Hematopoietic multipotent progenitor cell treated with erythropoietin and hydrocortisone succinate and interleukin-3 and kit ligand, for 8 days (in vitro differentiated cells): ENCODE measurements around the gene REXO1.

Experiments used
- DNase-seq: peaks from one replicate; pipeline ENCODE4 v3.0.0-alpha.2; 2015

The REXO1 gene

DNA sequence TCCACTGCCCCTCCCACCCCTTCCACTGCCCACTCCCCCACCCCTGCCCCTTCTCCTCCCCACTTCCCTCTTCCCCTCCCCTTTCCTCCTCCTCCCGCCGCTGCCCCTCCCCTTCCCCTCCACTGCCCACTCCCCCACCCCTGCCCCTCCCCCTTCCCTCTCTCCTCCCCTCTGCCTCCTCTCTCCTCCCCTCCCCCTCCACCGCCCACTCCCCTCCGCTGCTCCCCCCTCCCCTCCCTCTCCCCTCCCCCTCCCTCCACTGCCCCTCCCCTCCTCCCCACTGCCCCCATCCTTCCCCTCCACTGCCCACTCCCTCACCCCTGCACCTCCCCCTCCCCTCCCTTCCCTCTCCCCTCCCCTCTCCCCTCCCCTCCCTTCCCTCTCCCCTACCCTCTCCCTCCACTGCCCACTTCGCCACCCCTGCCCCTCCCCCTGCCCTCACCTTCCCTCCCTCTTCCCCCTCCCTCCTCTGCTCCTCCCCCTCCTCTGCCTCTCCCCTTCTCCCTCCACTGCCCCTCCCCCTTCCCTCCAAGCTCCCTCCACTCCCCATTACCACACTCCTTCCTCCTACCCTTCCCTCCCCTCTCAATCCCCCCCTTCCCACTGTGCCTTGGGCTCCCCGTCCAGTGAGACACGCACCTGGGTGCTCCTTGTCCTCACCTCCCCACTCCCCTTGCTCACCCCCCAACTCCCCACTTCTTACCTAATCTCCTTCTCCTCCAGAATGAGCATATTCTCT is 58.1 kb downstream of the REXO1 start:
- DNase-seq = no peak

DNA sequence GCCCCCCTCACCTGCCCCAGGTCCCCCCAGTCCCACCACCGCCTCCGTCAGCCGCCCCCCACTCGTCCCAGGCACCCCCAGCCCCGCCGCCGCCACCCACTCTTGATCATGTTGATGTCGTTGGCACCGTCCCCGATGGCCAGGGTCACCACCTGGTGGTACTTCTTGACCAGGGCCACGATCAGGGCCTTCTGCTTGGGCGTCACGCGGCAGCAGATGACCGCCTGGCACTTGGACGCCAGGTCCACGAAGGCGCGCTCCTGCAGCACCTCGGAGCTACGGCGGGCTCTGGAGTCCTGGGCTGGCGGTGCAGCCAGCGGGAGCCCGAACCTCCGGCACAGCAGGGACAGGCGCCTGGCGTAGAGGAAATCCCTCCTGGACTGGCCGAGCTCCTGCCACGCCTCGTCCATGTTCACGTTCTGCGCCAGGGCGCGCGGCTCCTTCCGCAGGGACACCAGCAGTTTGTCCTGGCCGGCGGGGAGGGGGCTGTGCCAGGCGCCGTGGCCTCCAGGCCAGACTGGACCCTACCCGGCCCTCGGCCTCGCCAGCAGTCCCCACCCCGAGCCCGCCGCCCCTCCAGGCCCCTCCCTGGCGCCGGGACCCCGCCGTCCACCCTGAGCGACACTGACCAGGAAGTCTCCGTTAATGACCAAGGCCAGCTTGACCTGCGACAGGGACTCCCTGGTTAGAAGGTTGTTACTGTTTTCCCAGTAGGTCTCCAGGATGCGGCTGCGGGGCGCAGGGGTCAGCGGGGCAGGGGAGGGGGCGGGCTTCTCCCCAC is 58.8 kb downstream of the REXO1 start:
- DNase-seq = no peak

DNA sequence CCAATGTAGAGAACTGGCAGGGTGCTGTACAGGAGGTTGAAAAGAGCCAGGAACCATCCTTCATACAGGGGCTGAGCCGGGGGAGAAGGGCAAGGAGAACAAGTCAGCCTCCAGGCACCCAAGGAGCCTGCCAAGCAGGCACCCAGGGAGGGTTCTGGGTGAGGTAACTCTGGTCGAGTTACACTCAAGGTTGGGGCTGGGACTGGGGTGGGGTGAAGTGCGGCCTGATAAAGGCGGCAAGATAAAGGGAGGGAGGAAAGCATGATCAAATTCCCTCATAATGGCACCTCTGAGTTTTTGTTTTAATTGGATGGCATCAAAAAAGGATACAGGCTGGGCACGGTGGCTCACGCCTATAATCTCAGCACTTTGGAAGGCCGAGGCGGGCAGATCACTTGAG is 61.2 kb downstream of the REXO1 start:
- DNase-seq = peak; percentile 15

DNA sequence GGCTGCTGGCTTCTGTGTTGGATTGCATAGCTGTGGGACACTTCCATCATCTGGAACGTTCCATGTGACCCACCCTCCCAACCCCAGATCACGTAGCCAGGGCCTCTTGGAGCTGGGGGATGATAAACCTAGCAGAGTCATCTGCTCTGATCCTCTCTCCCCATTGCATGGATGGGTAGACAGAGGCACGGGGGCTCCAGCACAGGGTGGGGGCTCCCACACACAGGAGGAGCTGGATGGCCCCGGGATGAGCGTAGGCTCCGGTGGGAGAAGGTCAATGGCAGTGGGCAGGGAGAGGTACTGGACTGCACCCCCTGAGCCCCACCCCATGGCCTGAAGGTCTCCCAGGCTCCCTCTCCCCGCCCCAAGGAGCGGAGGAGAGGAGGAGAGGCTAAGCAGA is 61.6 kb downstream of the REXO1 start:
- no peak for DNase-seq

DNA sequence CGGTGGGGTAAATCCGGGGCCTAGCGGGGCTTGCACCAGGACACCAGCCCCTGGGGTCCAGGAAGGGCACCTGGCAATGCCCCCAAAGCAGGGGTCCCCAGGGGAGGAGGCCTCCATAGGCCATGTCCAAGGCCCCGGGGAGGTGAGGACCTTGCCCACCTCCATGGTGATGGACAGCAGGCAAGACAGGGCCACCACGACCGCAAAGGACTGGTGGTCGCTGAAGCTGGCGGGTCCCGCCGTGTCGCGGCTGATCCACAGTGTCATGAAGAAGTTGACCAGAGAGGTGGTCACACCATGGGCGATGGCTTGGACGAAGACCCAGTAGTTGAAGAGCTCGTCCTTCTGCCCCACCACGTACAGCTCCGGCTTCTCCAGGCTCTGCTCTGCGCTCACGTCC is 63.0 kb downstream of the REXO1 start:
- DNase-seq = no peak

DNA sequence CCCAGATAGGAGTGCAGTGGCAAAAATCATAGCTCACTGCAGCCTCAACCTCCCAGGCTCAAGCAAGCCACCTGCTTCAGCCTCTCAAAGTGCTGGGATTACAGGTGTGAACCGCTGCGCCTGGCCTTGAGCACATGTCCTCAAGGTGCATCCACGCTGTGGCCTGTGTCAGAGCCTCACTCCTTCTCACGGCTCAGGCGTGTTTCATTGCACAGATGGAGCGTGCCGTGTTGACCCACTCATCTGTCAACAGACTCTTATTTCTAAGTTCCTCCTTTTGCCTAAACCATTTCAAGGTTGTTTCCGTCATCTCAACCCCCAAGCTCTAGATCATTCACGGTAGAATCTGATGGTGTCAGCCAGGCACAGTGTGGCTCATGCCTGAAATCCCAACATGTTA is 64.4 kb downstream of the REXO1 start:
- no peak for DNase-seq

DNA sequence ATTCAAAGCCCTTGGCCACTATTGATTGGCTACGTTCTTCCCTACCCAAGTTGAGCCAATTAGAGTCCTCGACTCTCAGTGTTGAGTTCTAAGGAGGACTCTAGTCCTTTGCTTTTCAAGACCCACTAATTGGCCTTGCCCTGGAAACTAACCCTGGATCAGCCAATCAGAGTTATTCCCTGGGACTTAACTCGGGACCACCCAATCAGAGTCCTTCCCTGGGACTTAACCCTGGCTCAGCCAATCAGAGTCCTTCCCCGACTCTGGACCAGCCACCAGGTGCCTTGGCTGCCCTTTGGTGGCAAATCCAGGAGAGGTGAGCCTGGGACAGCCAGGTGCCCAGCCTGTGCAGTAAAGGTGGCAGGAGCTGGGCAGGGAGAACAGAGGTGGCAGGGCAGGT is 64.9 kb downstream of the REXO1 start:
- DNase-seq = no peak

DNA sequence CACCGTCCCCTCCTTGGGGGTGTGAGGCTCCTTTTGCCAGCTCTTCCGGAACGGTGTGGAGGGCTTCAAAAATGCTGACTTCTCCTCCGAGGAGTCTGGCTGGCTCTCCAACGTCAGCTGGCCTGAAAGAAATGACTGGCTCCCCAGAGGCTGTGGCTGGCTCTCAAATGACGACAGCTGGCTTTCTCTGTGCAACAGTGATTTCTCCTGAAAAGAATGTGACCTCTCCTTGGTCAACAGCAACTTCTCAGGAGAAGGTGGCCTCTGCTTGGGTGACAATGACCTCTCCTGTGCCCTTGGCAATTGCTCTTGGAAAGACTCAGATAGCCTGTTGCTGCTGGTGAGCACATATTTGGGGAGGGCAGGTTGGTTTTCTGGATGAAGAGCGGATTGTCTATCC is 65.8 kb downstream of the REXO1 start:
- no peak for DNase-seq

DNA sequence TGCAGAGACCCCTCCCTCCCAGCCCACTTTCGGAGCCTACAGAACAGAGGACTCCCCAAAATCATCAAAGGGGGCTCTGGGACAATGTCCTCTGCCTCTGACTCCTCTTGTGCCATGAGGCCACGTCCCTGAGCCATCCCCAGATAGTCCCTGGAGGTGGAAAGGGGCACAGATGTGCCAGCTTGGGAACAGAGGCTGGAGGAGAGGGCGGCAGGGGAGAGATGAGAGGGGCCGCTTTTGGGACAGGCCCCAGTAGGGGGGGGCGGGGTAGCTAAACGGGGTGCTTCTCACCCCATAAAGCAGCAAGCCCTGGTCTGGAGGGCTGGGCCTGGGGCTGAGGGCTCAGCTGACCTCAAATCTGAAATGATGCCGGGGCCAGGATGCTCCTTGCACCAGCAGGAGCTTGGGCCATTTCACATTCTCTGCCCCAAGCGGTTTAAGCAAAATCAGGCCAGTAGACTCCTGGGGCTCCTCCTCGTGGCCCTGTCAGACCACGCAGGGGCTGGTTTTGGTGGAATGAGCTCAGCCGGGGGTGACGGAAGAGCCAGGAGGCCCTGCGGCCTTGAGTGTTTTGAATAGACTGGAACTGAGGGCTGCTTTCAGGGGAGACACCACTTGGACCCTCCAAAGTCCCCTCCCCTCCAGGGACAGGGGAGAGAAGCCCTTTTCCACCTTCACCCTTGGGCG is 67.9 kb downstream of the REXO1 start:
- DNase-seq = peak; percentile 41

DNA sequence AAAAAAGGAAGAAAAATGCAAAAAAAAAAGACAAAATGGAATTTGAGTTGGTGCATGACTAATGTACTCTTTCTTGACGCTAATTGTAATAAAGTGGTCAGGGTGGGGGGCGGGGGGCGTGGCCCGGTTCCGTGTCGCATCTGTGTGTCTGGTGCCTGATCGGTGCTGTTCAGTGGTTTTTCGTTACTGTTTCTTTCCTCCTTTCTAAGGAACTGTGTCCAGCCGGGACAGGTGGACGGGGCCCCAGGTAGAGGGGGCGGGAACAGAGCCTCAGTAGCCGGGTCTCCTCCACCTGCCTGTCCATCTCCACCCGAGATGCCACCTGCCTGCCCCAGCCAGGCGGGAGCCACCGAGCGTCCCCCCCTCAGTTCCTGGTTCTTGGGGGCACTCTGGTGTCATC is 68.7 kb downstream of the REXO1 start:
- DNase-seq = no peak

DNA sequence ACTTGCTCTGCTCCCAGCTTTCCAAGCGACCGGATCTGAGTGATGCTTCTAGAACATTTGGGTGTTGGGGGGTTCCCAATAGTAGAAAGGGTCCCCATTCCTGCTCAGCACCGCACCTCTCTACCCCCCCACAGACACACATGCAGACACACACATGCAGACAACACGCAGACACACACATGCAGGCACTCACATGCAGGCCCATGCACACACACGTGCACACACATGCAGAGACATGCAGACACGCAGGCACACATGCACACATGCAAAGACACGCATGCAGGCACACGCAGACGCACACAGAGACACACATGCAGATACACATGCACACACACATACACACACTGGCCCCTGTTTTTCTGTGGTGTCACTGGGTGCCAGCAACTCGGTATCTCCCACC is 71.1 kb downstream of the REXO1 start:
- no peak for DNase-seq

DNA sequence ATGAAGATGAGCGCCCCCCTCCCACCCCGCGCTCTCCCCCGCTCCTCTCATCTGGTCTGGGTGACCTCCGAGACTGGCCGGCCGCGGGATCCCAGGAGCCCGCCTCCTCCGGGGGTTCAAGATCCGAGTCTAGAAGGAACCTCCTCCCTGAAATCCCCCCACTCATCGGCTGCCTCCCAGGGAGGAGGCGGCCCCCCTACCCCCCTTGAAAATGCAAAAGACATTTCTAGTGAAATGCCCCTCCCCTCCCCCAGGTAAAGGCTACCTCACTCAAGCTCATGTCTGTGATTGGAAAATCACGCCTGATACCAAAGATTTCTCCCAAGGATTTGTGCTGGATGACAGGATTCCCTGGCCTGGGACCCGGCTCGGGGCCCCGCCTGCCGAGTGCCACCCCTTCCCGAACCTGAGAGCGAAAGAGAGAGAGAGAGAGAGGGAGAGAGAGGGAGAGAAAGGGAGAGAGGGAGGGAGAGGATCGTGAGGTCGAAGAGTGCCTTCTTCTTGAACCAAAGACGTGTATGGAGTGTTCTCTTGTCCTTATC is 71.6 kb downstream of the REXO1 start:
- no peak for DNase-seq

DNA sequence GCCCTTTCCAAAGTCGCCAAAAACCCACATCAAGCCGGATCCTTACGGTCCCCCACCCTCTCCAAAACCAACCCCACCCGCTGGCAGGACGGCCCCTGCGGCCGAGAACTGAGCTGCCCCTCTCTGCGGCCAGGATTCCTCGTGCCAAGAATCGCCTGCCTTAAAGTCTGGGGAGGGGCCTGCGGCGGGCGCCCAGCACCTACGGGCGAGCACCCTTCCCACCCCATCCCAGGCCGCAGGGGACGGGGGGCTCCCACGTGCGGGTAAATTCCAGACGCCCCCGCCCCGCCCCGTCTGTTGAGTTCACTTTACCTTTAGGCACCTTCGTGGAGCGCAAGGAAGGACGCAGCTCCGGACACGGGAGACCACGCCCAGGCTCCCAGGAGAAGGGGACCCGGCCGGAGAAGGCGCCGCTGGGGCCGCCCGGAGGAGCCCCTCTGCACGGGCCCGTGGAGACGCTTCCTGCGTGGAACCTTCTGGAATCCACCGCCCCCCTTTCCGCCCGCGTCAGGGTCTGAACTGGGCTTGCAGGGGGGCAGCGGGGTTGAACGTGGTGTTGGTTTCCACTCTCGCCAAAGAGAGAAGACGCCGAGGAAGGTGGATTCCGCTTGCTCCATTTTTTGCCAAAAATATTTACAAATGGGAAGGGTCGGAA is 72.2 kb downstream of the REXO1 start:
- DNase-seq = no peak

DNA sequence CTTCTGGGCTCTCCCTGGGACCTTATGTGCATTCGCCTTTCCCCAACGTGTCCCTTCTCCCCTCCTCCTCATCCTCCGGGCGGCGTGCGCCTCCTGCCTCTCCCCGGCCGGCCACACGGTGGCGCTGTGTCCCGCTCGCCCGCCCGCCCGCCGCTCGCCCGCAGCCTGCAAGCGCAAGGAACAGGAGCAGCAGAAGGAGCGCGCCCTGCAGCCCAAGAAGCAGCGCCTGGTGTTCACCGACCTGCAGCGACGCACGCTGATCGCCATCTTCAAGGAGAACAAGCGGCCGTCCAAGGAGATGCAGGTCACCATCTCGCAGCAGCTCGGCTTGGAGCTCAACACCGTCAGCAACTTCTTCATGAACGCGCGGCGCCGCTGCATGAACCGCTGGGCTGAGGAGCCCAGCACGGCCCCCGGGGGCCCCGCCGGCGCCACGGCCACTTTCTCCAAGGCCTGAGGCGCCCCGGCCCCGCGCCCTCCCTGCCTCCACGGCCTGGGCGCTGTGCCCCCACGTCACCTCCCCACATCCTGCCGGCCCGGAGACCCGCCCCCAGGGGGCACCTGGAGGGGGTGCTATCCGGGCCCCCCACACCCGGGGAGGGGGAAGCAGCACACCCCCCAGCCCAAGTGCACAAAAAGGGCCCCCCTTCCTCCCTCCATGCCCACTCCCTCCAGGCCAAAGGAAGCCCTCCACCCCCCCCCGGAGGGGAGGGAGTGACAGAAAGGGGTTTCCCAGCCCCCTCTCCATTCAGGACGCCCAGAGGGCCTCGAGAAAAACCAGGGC is 73.1 kb downstream of the REXO1 start:
- DNase-seq = peak; percentile 34

DNA sequence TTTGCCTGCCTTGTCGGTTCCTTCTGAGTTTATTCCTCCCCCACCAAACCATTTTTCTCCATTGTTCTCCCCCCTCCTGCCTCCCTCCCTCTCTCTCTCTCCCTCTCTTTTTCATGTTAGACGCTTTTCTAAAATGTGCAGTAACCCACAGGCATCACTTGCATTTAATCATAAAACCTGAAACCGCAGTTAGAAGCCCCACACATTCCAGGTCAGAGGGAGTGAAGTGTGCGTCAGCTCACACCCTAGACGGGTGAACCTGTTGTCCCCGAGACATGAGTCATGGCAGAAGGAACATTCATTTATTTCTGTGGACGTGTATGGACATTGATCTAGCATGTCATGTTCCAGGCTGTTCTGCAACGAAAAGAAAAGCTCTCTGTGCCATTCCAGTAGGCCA is 75.1 kb downstream of the REXO1 start:
- no peak for DNase-seq

DNA sequence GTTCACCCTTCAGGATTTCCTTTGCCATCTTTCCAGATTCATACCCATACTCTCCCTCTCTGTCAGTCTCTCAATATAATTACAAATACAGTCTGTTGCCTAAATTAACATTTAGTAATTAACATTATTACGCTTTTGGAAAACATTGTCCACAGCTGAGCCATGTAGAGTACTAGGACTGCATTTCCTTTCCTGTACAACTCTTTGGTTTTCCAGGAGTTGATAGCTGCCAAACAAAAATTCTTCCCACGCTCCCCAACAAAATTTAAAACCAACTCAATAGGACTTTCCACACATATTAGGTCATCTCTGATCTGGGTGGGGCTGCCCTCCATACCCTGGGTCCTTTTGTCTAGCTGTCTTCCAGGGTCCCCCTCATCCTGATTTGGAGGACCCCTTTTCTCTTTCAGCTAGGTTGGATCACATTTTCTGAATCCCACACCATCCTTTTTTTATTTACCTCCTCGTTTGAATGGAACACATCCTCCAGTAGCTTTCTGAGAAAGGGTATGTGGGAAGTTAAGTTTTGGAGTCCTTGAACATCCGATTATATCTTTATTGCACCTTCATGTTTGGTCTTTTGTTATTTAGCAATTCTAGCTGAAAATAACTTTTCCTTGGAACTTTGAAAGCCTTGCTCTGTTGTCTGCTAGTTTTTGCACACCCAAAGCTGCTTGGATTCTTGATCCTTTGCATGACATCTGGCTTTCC is 77.3 kb downstream of the REXO1 start:
- DNase-seq = no peak

DNA sequence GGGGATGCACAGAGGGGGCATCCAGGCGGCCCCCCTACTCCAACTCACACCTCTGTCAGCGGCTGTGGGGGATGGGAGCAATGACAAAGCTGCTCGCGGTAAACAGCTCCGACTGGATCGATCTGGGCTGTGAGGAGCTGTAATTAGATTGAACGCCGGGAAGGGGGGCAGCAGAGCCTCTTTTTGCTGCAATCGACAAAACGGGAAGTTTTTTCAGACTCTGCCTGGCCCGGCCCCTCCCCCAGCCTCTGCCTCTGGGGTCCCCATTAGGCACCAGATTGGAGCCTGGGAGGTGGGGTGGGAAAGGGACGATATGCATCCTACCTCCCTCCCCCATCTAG is 78.7 kb downstream of the REXO1 start:
- no peak for DNase-seq

DNA sequence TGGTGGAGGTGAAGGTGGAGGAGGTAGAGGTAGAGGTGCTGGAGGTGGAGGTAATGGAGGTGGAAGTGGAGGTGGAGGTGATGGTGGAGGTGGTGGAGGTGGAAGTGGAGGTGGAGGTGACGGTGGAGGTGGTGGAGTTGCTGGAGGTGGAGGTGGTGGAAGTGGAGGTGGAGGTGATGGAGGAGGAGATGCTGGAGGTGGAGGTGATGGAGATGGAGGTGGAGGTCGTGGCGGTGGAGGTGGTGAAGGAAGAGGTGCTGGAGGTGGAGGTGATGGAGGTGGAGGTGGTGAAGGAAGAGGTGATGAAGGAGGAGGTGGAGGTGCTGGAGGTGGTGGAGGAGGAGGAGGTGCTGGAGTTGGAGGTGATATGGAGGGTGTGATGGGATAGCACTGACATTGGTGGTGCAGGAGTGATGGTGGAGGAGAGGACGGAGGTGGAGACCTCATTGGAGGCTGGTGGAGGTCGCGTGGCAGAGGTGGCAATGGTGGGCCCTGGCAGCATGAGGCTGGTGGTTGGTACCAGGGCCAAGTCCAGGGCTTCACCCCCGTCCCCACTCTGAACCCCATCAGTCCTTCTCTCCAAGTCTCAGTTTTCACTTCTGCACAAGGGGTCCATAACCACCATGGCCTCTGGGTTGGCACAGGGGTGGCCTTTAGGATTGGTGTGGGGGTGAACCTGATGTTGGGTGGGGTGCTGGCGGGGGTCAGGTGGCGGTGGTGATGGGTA is 79.2 kb downstream of the REXO1 start:
- DNase-seq = no peak

DNA sequence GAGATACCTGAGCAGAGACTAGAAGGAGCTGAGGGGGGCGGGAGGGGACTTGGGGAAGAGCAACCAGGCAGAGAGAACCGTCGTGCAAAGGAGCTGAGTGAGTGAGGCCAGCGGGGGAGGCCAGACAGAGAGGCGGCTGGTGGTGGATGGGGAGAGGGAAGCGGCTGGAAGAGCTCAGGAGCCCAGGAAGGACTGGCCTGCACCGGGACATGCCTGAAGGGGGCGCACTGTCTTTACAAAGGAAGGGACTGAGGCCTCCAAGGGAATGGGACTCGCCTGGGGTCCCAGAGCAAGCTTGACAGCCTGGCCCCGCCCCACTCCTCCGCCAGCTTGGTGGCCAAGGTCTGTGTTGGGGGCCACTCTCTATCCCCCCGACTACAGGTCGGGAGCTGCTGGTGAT is 80.0 kb downstream of the REXO1 start:
- DNase-seq = peak; percentile 36

DNA sequence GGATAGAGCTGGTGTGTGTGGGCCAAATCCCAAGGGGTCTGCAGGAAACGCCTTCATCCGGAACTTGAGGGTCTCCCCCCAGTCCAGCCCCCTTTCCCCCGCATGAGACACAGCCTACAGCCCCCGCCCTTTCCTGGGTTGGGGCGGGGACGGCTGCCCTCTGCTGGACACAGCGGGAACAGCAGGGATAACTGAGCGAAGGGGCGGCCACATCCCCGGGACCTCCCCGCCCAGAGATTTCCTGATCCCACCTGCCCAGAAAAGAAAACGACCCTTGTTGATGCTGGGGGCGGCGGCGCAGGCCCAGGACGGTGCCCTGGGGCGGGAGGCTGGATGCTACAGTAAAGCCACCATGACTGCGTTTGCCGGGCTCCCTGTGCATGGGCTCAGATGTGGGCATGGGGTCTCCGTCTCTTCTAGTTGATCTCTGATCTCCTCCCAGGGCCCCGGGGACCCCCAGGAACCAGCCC is 80.8 kb downstream of the REXO1 start:
- DNase-seq = peak; percentile 32

DNA sequence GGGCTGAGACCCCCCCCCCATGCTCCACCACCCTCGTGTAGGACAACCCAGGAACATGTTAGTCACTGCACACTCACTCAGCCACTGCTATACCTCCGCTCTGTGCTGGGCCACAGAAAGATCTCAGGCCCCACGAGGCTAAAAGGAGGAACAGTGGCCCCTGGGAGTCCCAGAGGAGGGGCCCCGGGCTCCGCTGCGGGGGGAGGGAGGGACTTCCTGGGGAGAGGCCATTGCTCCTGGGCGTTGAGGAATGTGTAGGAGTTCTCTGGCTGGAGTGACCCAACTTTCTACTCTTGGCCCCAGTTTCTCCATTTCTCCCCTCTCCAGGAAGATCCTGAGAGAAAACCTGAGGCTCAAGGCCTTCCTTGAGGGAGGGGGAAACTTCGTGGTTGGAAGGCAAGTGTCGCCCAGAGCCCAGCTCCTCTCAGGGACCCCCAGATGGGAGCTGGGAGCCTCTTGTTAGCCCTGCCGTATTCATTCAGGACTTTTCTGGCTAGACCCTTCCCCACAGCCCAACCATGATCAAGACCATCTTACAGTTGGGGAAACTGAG is 81.4 kb downstream of the REXO1 start:
- no peak for DNase-seq
